RPMI7951 (cell line): ENCODE measurements around the gene NMT1. TPM values are rescaled to one million over a fixed set of nuclear protein-coding genes. Genes with fewer than 3 reads are reported as not detected.

Experiments
- DNase-seq: peaks from one replicate; pipeline ENCODE4 v3.0.0-alpha.2; 2012; ENCODE audit warnings: low read depth
- total RNA-seq: library from RNA; depleted of rRNA; stranded (reverse); fragments of >200 nt; shearing (Covaris generic); gene quantifications from 2 replicates; pipeline ENCODE4 v1.2.3, GENCODE V29; 2014; rRNA removed

NMT1 gene
- total RNA-seq, 1 experiment from 2014 or later, result 68.0 TPM

DNA sequence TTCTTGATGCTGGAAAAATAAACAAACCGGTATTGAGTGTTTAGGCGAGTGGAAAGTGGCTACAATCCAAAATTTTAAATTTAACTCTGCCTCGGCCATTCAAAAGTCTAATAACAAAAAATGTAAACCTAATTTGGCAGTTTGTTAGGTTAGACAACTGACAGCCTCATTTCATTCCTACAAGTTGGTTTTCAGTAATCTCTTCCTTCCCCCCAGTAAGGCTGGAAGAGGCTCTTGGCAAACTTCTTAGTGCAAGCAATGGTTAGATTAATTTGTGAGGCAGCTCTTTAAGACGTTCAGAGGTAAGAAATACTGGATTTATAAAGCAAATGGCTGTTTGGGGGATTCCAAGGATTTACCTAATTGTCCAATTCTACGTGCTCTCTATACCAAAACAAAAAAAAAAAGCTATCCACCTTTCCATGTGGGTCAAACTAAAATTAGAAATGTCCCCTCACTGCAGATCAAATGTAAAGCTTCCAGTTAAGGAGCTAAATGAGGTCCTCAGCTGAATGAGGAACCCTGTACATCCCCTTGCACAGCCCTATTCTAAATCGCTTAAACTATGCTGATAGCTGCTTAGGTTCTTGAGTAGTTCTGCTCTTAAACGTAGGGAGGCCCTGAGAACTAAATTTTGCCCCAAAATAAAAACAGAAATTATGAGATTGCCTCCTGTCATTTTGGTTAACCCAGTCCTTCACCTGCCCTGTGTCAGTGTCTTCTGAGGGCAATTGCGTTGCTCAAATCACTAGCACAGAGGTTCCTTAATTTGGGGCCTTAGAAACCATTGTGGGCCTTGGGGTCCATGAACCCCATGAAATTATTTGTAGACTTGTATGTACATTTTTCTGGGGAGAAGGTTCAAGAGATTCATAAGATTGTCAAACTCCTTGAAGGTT, 90.0 kb downstream of the NMT1 start:
- no peak for DNase-seq

DNA sequence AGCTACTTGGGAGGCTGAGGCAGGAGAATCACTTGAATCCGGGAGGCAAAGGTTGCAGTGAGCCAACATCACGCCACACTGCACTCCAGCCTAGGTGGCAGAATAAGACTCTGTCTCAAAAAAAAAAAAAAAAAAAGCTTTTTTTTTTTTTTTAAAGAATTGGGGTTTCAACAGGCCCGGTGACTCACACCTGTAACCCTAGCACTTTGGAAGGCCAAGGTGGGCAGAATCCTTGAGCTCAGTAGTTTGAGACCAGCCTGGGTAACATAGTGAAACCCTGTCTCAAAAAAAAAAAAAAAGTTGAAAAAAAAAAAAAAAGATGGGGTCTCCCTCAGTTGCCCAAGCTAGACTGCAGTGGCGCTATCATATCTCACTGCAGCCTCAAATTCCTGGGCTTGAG, 93.9 kb downstream of the NMT1 start:
- no peak for DNase-seq

DNA sequence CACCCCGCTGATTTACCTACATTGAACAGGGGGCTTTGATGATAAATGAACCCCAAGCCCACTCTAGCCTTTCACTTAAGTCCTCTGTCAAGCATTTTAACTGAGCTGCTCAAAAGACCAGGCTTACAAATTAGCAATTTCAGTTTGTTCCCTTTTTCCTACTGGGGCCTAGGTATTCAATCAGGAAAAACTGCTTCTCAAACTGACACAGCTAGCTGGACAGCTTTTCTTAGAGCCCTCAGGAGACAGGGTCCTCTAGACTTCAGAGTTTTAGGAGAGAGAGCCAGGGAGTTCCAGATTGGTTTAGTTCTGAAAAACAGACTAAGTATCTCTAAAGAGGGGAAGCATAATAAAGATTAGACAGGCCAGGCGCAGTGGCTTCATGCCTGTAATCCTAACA, 94.4 kb downstream of the NMT1 start:
- no peak for DNase-seq

DNA sequence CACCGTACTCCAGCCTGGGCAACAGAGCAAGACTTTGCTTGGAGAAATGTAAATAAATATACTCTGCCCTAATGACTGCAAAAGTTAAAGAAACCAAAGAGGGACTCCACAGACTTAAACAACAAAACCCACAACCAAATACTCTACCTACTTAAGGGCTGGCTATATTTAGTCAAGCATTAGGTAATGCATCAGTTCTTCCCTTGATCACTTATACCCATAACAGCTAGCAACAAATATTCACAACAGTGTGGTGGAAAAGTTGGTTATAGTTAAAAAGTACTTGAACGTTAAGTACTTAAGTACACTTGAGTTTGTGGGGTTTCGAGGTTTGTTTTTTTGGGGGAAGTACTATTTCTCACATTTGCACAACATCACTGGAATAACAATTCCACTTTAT, 95.1 kb downstream of the NMT1 start:
- DNase-seq, result no peak

Other genes with a start within 250 kb of the NMT1 start
- gene GJC1, start 231.0 kb upstream of the NMT1 start, total RNA-seq, result 16.3 and 19.3 TPM in 2 replicates
- gene HIGD1B, start 213.4 kb upstream of the NMT1 start, total RNA-seq, result not detected in 2 replicates
- 90.2 and 90.8 TPM in 2 replicates for gene EFTUD2, start 161.9 kb upstream of the NMT1 start, total RNA-seq
- gene GFAP, start 145.8 kb upstream of the NMT1 start, total RNA-seq, result 0.20 TPM in 1 of 2 replicates, not detected in the other
- gene KIF18B, start 113.5 kb upstream of the NMT1 start, total RNA-seq, result 7.2 and 7.6 TPM in 2 replicates
- 6.4 and 8.2 TPM in 2 replicates for gene C1QL1, start 93.0 kb upstream of the NMT1 start, total RNA-seq
- gene DCAKD, start 9.7 kb upstream of the NMT1 start, total RNA-seq, result 33.6 and 35.9 TPM in 2 replicates
- gene PLCD3, start 71.2 kb downstream of the NMT1 start, total RNA-seq, result 11.7 and 15.3 TPM in 2 replicates
- 1.1 and 2.0 TPM in 2 replicates for gene ACBD4, start 74.4 kb downstream of the NMT1 start, total RNA-seq
- gene HEXIM1, start 87.2 kb downstream of the NMT1 start, total RNA-seq, result 3.5 and 4.4 TPM in 2 replicates
- gene HEXIM2, start 100.6 kb downstream of the NMT1 start, total RNA-seq, result 7.8 and 11.3 TPM in 2 replicates
- gene FMNL1, start 160.6 kb downstream of the NMT1 start, total RNA-seq, result 10.3 and 13.1 TPM in 2 replicates
- gene SPATA32, start 200.8 kb downstream of the NMT1 start, total RNA-seq, result not detected in 2 replicates